Islet precursor cell (in vitro differentiated cells): ENCODE data around the gene RPLP2.

Experiments
- DNase-seq: peaks from one replicate; pipeline ENCODE4 v3.0.0-alpha.2; 2018

Gene RPLP2

GRCh38 chr11:837990-838307, 28.2 kb downstream of the RPLP2 start:
- DNase-seq, result no peak

- no peak for DNase-seq
Observed at GRCh38 chr11:838441-839279, 28.9 kb downstream of the RPLP2 start.

- DNase-seq, result no peak
Observed at GRCh38 chr11:839280-839623, 29.5 kb downstream of the RPLP2 start.

GRCh38 chr11:839875-840617, 30.3 kb downstream of the RPLP2 start:
- DNase-seq, result no peak

GRCh38 chr11:841981-842369, 32.2 kb downstream of the RPLP2 start:
- DNase-seq, result no peak

GRCh38 chr11:842370-843002, 32.7 kb downstream of the RPLP2 start, which contains the start of the genes POLR2L and TSPAN4:
Gene POLR2L, minus strand, starts transcription at chr11:842529. Its CDS starts 21 bp downstream, at chr11:842508.
Gene TSPAN4, plus strand, starts transcription at chr11:842852. Its CDS starts 7,453 bp downstream, at chr11:850305.
- peak; percentile 93 for DNase-seq

- no peak for DNase-seq
Observed at GRCh38 chr11:843086-843734, 33.4 kb downstream of the RPLP2 start.

- DNase-seq, result peak; percentile 97
Observed at GRCh38 chr11:843818-844692, 34.3 kb downstream of the RPLP2 start.

GRCh38 chr11:844693-845644, 35.2 kb downstream of the RPLP2 start:
- peak; percentile 94 for DNase-seq

GRCh38 chr11:845872-846495, 36.2 kb downstream of the RPLP2 start:
- no peak for DNase-seq

GRCh38 chr11:846496-847098, 36.8 kb downstream of the RPLP2 start:
- DNase-seq, result no peak

- no peak for DNase-seq
Observed at GRCh38 chr11:847876-848275, 38.1 kb downstream of the RPLP2 start.

- no peak for DNase-seq
Observed at GRCh38 chr11:848380-848931, 38.7 kb downstream of the RPLP2 start.

- DNase-seq, result no peak
Observed at GRCh38 chr11:849104-849824, 39.5 kb downstream of the RPLP2 start.

- DNase-seq, result no peak
Observed at GRCh38 chr11:849951-850774, 40.4 kb downstream of the RPLP2 start.

- DNase-seq, result no peak
Observed at GRCh38 chr11:850775-851763, 41.3 kb downstream of the RPLP2 start.

GRCh38 chr11:852762-853161, 43.0 kb downstream of the RPLP2 start:
- no peak for DNase-seq
